Fibroblast of villous mesenchyme (primary cell): Measurements from ENCODE around the gene ADGRL4. TPM values are rescaled to one million over a fixed set of nuclear protein-coding genes. Genes with fewer than 3 reads are reported as not detected.
A peak's percentile ranks its signal among the peaks of the same experiment; 100 is the strongest.

Experiments
- DNase-seq: peaks from one replicate; pipeline ENCODE4 v3.0.0-alpha.2; 2010; ENCODE audit warnings: low read depth
- H3K4me3 ChIP-seq: 2 replicates; pipeline ENCODE4 v1.5.1; 2011; ENCODE audit warnings: low read depth, mild to moderate bottlenecking, low read length
- total RNA-seq: library from RNA; depleted of rRNA; stranded (reverse); fragments of >200 nt; gene quantifications from 2 replicates; pipeline ENCODE4 v1.2.3, GENCODE V29; 2012
- TF ChIP-seq, protein P1 (sequence below): IDR thresholded peaks from 2 replicates; pipeline ENCODE4 v1.5.1; 2012; ENCODE audit warnings: low read depth, mild to moderate bottlenecking, low read length; ENCODE audit not compliant: insufficient read depth

The ADGRL4 gene
- total RNA-seq, 1 donor = 4.7 TPM

DNA sequence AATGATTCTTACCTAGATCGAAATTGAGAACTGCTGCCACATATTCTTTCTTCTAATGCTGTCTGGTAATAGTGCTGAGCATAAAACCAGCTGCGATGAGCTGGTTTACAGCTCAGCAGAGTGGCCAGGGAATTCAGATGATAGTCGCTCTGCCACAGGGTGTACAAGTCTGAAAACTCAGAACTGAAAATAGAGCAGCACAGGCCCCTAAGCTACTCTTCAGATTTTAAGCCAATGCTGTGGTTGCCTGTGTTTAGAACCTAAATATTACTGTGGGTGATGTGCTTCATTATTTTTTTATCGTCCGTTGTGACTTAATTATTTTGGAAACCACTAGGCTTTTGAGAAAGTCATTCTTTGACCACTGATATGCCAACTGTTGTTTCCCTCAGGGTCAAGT is 152.0 kb downstream of the ADGRL4 start:
- TF ChIP-seq, protein P1, sequence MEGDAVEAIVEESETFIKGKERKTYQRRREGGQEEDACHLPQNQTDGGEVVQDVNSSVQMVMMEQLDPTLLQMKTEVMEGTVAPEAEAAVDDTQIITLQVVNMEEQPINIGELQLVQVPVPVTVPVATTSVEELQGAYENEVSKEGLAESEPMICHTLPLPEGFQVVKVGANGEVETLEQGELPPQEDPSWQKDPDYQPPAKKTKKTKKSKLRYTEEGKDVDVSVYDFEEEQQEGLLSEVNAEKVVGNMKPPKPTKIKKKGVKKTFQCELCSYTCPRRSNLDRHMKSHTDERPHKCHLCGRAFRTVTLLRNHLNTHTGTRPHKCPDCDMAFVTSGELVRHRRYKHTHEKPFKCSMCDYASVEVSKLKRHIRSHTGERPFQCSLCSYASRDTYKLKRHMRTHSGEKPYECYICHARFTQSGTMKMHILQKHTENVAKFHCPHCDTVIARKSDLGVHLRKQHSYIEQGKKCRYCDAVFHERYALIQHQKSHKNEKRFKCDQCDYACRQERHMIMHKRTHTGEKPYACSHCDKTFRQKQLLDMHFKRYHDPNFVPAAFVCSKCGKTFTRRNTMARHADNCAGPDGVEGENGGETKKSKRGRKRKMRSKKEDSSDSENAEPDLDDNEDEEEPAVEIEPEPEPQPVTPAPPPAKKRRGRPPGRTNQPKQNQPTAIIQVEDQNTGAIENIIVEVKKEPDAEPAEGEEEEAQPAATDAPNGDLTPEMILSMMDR = no peak
- H3K4me3 ChIP-seq = no peak overlapping the region
- DNase-seq = no peak

GRCh38 chr1:78843546-78843945 is 163.0 kb downstream of the ADGRL4 start:
- no peak for DNase-seq
- no peak overlapping the region for H3K4me3 ChIP-seq
- TF ChIP-seq, protein P1 = no peak

DNA sequence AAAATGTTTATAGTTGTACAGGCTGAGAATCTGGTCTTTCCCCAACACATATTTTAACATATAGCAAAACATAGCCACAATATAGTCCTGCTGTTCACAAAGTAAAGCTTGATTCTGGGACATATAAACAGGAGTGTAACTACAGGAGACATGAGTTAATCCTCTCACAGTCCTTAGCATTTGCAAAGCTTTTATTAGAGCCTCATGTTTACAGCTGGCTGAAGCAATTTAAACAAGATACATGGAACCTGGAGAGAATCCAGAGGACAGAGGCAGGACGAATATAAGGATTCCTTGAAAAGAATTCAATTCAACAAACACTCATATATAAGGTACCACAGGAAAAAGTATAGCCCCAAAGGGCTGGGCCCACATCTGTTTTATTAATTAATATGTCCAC is 163.4 kb downstream of the ADGRL4 start:
- TF ChIP-seq, protein P1 = no peak
- peak; percentile 66 for DNase-seq
- no peak overlapping the region for H3K4me3 ChIP-seq

DNA sequence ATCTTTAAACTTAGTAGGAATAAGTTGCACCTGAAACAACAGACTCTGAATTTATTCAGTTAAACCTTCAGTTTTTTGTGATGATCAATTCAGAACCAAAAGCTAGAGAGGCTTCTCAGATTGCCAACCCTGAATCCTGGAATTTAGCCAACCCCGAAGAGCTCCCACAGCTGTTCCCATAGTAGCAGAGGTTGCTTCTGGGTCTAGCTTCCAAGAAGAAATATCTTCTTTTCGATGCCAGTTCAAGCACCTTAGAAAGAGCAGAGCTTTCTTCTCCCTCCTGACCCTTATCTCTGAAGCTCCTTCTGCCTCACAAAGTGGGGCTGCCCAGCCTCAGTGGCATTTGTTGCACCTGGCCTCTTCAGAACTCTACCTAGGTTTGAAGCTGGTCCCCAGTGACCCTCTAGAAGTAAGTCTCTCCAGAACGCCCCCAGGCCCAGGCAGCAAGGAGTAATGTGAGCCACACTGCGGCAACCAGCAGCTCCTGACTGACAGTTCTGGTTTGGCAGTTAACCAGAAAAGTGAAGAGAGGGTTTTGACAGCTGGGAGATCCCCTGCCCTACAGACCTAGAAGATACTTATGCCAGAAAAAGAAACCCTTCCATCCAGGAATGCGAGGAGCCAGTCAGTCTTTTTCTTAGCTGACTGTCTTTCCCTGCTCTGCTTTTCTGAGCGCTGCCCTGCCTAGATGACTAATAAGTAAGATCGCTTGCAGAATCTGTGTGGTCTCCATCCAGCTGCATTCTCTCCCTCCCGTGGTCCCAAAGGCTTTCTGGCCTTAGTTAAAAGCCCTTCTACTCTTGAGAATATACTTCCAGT is 165.9 kb downstream of the ADGRL4 start:
- DNase-seq = peak; percentile 59
- no peak overlapping the region for H3K4me3 ChIP-seq
- TF ChIP-seq, protein P1 = no peak
